ENCODE data around the gene PJA2.
"Not testable (repeated sequence)": the region's sequence is repeated elsewhere in the genome, so short reads cannot be mapped to it uniquely, and the experiment has no call there.

The PJA2 gene

DNA sequence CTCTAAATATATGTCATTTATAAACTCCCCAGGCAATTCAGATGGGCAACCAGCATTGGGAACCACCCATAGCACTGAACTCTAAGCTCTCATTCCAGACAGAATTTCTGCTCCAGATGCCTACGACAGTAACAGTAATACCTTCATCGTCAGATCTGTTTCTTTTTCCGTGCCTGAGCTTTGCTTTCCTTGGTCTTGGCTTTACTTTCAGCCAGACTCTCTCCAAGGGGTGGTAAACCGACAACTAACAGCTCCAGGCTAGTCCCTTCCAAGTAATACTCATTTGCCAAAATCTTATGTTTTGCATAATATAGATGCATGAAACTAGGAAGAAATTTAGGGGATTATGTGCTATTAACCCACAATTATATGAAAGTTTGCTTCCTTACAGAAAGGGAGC lies 102.3 kb downstream of the PJA2 start:
- DNase-seq, result no peak

DNA sequence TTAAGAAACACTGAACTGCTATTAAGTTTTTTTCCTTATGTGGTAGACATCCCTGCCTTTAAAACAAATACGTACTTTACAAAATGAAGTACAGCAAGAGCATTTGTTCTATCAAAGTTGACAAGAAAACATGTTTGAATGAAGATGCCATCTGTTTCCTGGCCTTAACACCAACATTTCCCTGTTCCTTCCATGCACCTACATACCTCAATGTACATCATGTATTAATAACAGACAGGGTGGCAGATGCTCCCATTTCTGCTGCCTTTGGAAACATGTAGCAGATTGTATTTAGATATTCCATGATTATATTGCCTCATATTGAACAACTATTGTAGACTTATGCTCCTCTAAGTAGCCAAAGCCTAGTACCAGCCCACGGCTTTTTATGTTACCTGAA lies 104.4 kb downstream of the PJA2 start:
- no peak for DNase-seq

DNA sequence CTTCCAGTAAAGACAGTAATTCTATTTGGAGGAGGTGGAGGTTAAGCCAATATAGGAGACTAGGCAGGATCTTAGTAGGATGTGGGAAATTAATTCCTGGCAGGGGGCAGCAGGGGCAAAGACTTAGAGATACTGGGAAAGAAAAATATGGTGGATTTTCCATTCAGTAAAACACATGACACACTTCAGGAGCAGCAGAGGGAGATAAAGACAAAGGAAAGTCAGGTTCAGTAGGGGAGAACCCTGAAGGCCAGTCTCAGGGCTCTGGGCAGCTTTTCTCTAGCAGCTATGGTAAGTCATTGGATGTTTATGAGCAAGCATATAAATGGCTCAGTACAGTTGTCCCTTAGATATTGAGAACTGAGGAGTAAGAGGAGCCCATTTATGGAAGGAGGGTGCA lies 105.5 kb downstream of the PJA2 start:
- no peak for DNase-seq

DNA sequence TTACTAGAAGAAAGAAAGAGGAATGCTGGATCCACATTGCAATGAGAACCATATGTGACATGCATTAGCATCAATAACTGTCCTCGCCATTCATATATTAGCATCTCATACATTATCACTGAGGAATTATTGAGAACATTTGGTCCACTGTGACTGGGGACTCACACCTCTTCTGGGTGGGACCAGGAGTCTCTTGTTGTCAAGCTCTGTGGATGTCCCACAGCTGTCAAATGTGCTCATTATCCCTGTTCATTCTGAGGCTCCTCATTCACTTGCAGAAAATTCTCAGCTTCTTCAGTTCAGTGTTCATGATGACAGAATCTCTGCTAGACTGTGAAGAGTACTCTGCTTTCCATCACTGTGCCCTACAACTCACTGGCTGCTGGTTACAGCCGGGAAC lies 109.4 kb downstream of the PJA2 start:
- DNase-seq, result no peak

DNA sequence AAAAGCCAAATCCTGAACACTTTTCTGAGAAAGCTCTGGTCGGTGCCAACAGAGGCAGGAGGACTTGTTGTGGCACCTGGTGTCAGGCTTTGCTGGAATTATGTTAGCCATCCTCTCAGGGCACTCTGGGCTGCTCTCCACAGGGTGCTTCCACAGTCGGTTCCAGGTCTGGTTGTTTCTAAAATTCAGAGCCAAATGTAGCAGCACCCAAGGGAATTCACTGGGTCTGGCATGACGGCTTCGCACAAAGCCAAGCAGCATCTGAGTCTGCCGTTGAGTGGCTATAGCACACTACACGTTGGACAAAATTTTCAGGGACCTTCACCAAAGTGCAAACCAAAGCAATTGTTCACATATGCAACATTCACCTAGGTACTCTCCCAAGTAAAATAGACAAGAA lies 110.2 kb downstream of the PJA2 start:
- no peak for DNase-seq

DNA sequence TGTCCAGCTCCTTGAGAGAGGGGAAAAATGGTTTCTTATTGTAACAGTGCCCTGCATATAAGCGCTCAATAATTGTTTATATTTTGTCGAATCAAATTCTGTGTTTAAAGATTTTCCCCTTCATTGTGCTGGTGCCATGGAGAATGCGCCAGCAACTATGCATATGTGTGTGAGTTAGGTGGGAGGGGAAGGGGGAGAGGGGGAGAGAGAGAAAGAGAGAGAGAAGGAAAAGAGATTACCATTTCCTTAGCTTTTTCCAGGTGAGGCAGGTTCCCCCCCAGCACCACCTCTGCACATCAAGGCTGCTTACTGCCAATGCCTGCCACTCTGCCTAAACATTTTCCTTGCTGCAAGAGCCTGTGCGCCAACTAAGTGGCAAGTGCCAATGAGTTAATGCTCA lies 111.0 kb downstream of the PJA2 start:
- DNase-seq, result no peak

DNA sequence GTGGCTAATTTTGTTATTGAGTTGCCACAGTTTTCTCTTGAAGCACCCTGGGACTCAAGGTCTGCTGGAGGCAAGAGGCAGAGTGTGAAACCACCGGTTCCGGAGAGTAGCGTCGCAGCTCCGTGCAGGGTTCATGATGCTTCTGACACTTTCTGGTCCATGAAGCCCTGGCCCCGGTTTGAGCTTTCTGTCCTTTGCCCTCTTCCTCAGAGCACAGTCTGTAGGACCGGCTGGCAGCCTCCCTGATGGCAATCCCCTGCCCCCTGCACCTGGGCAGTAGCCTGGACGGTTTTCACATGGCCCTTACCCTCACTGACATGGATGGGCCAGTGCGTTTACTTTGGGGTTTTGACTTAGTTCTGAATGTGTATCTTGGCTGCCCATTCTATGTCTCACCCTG lies 111.9 kb downstream of the PJA2 start:
- no peak for DNase-seq

DNA sequence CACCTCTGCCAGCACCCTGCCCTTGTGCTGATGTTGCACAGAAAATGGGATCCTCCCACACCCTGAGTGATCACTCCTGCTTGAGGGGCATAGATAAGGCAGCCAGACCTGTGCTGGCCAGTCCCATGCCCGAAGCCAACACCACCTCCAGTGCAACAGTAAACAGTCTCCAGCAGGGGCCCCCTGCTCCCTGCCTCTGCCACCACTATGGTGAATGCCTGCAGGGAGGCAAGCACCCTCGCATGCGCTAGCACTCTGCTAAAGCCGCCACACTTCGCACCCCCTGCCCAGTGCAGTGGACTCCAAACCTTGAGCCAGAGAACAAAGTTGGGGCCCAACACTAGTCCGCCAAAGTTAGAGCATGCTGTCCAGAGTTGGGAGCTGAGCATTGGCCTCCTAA lies 118.7 kb downstream of the PJA2 start:
- DNase-seq, result no peak

DNA sequence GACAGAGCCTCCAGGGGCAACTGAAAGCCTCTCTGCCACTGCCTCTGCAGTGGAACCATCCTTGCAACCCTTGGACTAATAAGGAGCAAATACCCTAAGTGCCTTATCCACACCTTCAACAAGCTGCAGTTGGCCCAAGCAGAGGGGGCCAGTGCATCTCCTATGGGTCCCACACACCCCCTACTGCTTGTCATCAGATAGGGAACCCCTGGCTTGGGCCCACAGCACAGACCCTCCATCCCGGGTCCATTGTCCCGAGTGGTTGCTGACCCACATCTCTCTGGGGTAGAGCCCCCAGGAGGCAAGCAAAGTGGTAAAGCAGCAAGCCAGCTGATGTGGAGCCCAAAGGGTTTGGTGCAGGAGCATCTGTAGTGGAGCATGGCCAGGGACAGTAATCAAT lies 119.5 kb downstream of the PJA2 start:
- DNase-seq, result no peak

DNA sequence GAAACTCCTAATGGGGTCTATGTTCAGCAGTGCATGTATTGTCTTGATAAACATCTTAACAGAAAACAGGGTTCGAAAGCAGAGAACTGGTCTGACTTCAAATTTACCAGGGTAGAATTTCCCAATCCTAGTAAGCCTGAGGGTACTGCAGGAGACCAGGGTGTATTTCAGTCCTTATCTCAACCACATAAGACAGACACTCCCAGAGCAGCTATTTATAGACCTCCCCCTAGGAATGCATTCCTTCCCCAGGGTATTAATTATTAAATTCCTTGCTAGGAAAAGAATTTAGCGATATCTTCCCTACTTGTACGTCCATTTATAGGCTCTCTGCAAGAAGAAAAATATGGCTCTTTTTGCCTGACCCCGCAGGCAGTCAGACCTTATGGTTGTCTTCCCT lies 123.1 kb downstream of the PJA2 start:
- not testable (repeated sequence) for DNase-seq
